Endothelial cell of umbilical vein (primary cell): Measurements from ENCODE around the gene RRP15.

Experiments
- FOS ChIP-seq: IDR thresholded peaks from 2 replicates; pipeline ENCODE4 v1.6.1; 2011; ENCODE audit warnings: mild to moderate bottlenecking, low read length, moderate library complexity, borderline replicate concordance; ENCODE audit not compliant: insufficient read depth
- MYC ChIP-seq: IDR thresholded peaks from one replicate; pipeline ENCODE4 v1.6.1; 2011; ENCODE audit warnings: mild to moderate bottlenecking, low read depth, low read length
- POLR2A ChIP-seq: IDR thresholded peaks from 2 replicates; pipeline ENCODE4 v1.6.1; 2012; ENCODE audit warnings: low read depth, mild to moderate bottlenecking, control low read depth, low read length
- POLR2AphosphoS5 ChIP-seq: IDR thresholded peaks from 2 replicates; pipeline ENCODE4 v1.6.1; 2012; ENCODE audit warnings: low read depth, mild to moderate bottlenecking, control low read depth, low read length, moderate library complexity; ENCODE audit not compliant: insufficient read depth
- TF ChIP-seq, protein P1 (sequence below), 2 donors: IDR thresholded peaks; 1 replicate in 1 of 2; 2 replicates in 1 of 2; pipeline ENCODE4 v1.5.1; 2011; ENCODE audit warnings: low read length in 2 of 2, mild to moderate bottlenecking in 2 of 2, moderate library complexity in 2 of 2, control low read depth in 1 of 2, inconsistent platforms in 1 of 2, low read depth in 1 of 2; ENCODE audit not compliant: insufficient read depth in 1 of 2; ENCODE audit errors: extremely low read depth in 1 of 2
- TF ChIP-seq, protein P2 (sequence below): IDR thresholded peaks from 2 replicates; pipeline ENCODE4 v1.6.1; 2011; ENCODE audit not compliant: insufficient read depth, insufficient read length

DNA sequence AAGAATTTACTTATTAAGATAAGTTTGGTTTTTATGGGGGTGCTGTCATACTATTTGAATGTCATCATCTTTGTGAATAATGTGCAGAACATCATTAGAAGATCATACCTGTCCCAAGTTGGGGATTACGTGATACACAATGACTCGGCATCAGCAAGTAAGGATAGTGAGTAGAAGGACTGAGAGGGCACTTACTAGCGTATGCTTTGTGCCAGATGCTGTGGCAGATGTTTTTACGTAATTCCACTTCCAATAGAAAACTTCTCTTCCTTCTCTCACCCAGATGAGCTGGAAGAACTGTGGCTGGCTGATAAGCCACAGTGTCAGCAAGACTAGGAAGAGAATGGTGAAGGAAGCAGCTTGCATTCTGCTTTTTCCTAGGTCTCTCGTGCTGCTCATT is 32.0 kb downstream of the RRP15 start:
- TF ChIP-seq, protein P1, sequence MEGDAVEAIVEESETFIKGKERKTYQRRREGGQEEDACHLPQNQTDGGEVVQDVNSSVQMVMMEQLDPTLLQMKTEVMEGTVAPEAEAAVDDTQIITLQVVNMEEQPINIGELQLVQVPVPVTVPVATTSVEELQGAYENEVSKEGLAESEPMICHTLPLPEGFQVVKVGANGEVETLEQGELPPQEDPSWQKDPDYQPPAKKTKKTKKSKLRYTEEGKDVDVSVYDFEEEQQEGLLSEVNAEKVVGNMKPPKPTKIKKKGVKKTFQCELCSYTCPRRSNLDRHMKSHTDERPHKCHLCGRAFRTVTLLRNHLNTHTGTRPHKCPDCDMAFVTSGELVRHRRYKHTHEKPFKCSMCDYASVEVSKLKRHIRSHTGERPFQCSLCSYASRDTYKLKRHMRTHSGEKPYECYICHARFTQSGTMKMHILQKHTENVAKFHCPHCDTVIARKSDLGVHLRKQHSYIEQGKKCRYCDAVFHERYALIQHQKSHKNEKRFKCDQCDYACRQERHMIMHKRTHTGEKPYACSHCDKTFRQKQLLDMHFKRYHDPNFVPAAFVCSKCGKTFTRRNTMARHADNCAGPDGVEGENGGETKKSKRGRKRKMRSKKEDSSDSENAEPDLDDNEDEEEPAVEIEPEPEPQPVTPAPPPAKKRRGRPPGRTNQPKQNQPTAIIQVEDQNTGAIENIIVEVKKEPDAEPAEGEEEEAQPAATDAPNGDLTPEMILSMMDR (IDR thresholded peaks at IDR 0.05; ENCODE audit: extremely low read depth in 1 of 2, insufficient read depth in 1 of 2, low read depth in 1 of 2, low read length in 2 of 2) = no peak
- no peak for TF ChIP-seq FOS
- TF ChIP-seq, protein P2, sequence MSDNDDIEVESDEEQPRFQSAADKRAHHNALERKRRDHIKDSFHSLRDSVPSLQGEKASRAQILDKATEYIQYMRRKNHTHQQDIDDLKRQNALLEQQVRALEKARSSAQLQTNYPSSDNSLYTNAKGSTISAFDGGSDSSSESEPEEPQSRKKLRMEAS = no peak
- TF ChIP-seq POLR2A = no peak
- no peak for TF ChIP-seq MYC
- no peak for TF ChIP-seq POLR2AphosphoS5
